GM20431 (cell line): ENCODE results near the gene ZBTB12.
"Not testable (repeated sequence)": the region's sequence is repeated elsewhere in the genome, so short reads cannot be mapped to it uniquely, and the experiment has no call there.

Source experiments
- in situ Hi-C: fragments of 300-500 bp; cut with MseI, MboI; formaldehyde crosslinking; loops from one replicate; pipeline ENCODE4 v1.15.0; 2020; ENCODE audit warnings: low sequenced_read_pairs; ENCODE audit not compliant: unreplicated experiment

Gene ZBTB12

GRCh38 chr6:31878222-31878621, 23.7 kb downstream of the ZBTB12 start:
- in situ Hi-C loops: no loop called here

GRCh38 chr6:31877651-31878161, 24.2 kb downstream of the ZBTB12 start:
- in situ Hi-C loops: no loop called here

GRCh38 chr6:31877125-31877650, 24.7 kb downstream of the ZBTB12 start:
- in situ Hi-C loops: no loop called here

- in situ Hi-C loops: no loop called here
Measured at GRCh38 chr6:31876357-31876756, 25.5 kb downstream of the ZBTB12 start.

GRCh38 chr6:31875877-31876276, 26.0 kb downstream of the ZBTB12 start:
- in situ Hi-C loops: no loop called here

- in situ Hi-C loops: no loop called here
Measured at GRCh38 chr6:31874836-31875572, 26.9 kb downstream of the ZBTB12 start.

- in situ Hi-C loops: no loop called here
Measured at GRCh38 chr6:31874084-31874670, 27.7 kb downstream of the ZBTB12 start.

- in situ Hi-C loops: no loop called here
Measured at GRCh38 chr6:31871046-31871659, 30.7 kb downstream of the ZBTB12 start.

GRCh38 chr6:31870385-31870921, 31.4 kb downstream of the ZBTB12 start:
- in situ Hi-C loops: no loop called here

- in situ Hi-C loops: no loop called here
Measured at GRCh38 chr6:31869343-31869742, 32.5 kb downstream of the ZBTB12 start.

- in situ Hi-C loops: not testable (repeated sequence)
Measured at GRCh38 chr6:31868658-31868971, 33.3 kb downstream of the ZBTB12 start.

GRCh38 chr6:31865205-31866118, 36.4 kb downstream of the ZBTB12 start:
- in situ Hi-C loops: no loop called here

GRCh38 chr6:31864818-31865204, 37.1 kb downstream of the ZBTB12 start:
- in situ Hi-C loops: no loop called here

- in situ Hi-C loops: not testable (repeated sequence)
Measured at GRCh38 chr6:31864123-31864562, 37.7 kb downstream of the ZBTB12 start.

- in situ Hi-C loops: no loop called here
Measured at GRCh38 chr6:31862344-31863235, 39.3 kb downstream of the ZBTB12 start, which contains the start of gene NEU1. Gene NEU1 (minus strand): TSS chr6:31862821. CDS start chr6:31862776, 45 bp downstream.

- in situ Hi-C loops: no loop called here
Measured at GRCh38 chr6:31861919-31862343, 40.0 kb downstream of the ZBTB12 start.

GRCh38 chr6:31861150-31861549, 40.7 kb downstream of the ZBTB12 start:
- in situ Hi-C loops: no loop called here

GRCh38 chr6:31860349-31860748, 41.5 kb downstream of the ZBTB12 start:
- in situ Hi-C loops: no loop called here

GRCh38 chr6:31859923-31860322, 42.0 kb downstream of the ZBTB12 start:
- in situ Hi-C loops: no loop called here
